NT2/D1 (cell line): ENCODE data around the gene DAPK2.
A peak's percentile ranks its signal among the peaks of the same experiment; 100 is the strongest.
"Not testable (repeated sequence)": the region's sequence is repeated elsewhere in the genome, so short reads cannot be mapped to it uniquely, and the experiment has no call there.

Experiments used
- DNase-seq: peaks from one replicate; pipeline ENCODE4 v3.0.0-alpha.2; 2011; ENCODE audit warnings: low read depth, low spot score
- H3K27me3 ChIP-seq: 2 replicates; pipeline ENCODE4 v1.6.0; 2011; ENCODE audit warnings: mild to moderate bottlenecking; ENCODE audit not compliant: insufficient read length, insufficient read depth
- H3K36me3 ChIP-seq: 2 replicates; pipeline ENCODE4 v1.6.1; 2011; ENCODE audit warnings: mild to moderate bottlenecking, low read length, mixed read lengths; ENCODE audit not compliant: insufficient read depth, insufficient read length
- H3K4me1 ChIP-seq: 2 replicates; pipeline ENCODE4 v1.5.1; 2011; ENCODE audit not compliant: insufficient read depth, insufficient read length
- H3K4me3 ChIP-seq: 2 replicates; pipeline ENCODE4 v1.5.1; 2011; ENCODE audit warnings: low read depth; ENCODE audit not compliant: insufficient read length
- H3K9ac ChIP-seq: 2 replicates; pipeline ENCODE4 v1.6.0; 2011; ENCODE audit warnings: low read depth; ENCODE audit not compliant: insufficient read length
- H3K9me3 ChIP-seq: 2 replicates; pipeline ENCODE4 v1.5.1; 2011; ENCODE audit warnings: mild to moderate bottlenecking, low read length; ENCODE audit not compliant: insufficient read depth
- SUZ12 ChIP-seq: IDR thresholded peaks from 2 replicates; pipeline ENCODE4 v1.6.1; 2011; ENCODE audit not compliant: insufficient read length, insufficient read depth; ENCODE audit errors: extremely low read depth
- YY1 ChIP-seq: IDR thresholded peaks from 2 replicates; pipeline ENCODE4 v1.6.1; 2011; ENCODE audit not compliant: insufficient read length, insufficient read depth
- ZNF274 ChIP-seq: IDR thresholded peaks from 2 replicates; pipeline ENCODE4 v1.6.1; 2011; ENCODE audit warnings: mild to moderate bottlenecking, low read depth, low read length

Gene DAPK2

GRCh38 chr15:64068133-64068532 lies 21.8 kb upstream of the DAPK2 start:
- H3K4me3 ChIP-seq, result no peak overlapping the region
- no peaks in the 10 kb centered on the region for H3K9me3 ChIP-seq
- no peaks in the 10 kb centered on the region for H3K27me3 ChIP-seq
- TF ChIP-seq SUZ12 (no peak), ZNF274 (no peak), YY1 (no peak)
- peaks cover 15% of the 10 kb centered on the region for H3K36me3 ChIP-seq
- no peak for DNase-seq
- no peak overlapping the region for H3K9ac ChIP-seq
- H3K4me1 ChIP-seq, result no peaks in the 10 kb centered on the region

- Histone ChIP-seq H3K27me3 (no peaks in the 10 kb centered on the region), H3K4me1 (no peaks in the 10 kb centered on the region)
These were observed 21.3 kb upstream of the DAPK2 start for GRCh38 chr15:64067564-64068030.

GRCh38 chr15:64066451-64066850 lies 20.2 kb upstream of the DAPK2 start:
- Histone ChIP-seq H3K9ac (no peak overlapping the region), H3K4me1 (no peaks in the 10 kb centered on the region), H3K36me3 (peaks cover 2% of the 10 kb centered on the region), H3K4me3 (no peak overlapping the region), H3K9me3 (no peaks in the 10 kb centered on the region), H3K27me3 (no peaks in the 10 kb centered on the region)
- TF ChIP-seq ZNF274 (no peak), SUZ12 (no peak), YY1 (no peak)
- no peak for DNase-seq

More at GRCh38 chr15:64067564-64068030, 21.3 kb upstream of the DAPK2 start:
- peaks cover 12% of the 10 kb centered on the region for H3K36me3 ChIP-seq
- H3K4me3 ChIP-seq, result no peak overlapping the region
- no peak overlapping the region for H3K9ac ChIP-seq
- no peaks in the 10 kb centered on the region for H3K9me3 ChIP-seq
- DNase-seq, result peak; percentile 42
- TF ChIP-seq ZNF274 (no peak), SUZ12 (no peak), YY1 (no peak)

- no peaks in the 10 kb centered on the region for H3K4me1 ChIP-seq
- no peak overlapping the region for H3K9ac ChIP-seq
- H3K36me3 ChIP-seq, result no peaks in the 10 kb centered on the region
- no peaks in the 10 kb centered on the region for H3K27me3 ChIP-seq
- no peak overlapping the region for H3K4me3 ChIP-seq
- no peak for TF ChIP-seq ZNF274
- no peak for TF ChIP-seq SUZ12
- TF ChIP-seq YY1, result no peak
- DNase-seq, result no peak
- peaks cover 10% of the 10 kb centered on the region; the same call in 1 of the 2 replicates for H3K9me3 ChIP-seq
These were observed 14.4 kb upstream of the DAPK2 start for GRCh38 chr15:64060716-64061115.

GRCh38 chr15:64059104-64059503 lies 12.8 kb upstream of the DAPK2 start:
- not testable (repeated sequence) for DNase-seq, H3K4me3 ChIP-seq, H3K36me3 ChIP-seq, H3K4me1 ChIP-seq, H3K9ac ChIP-seq, H3K27me3 ChIP-seq
- H3K9me3 ChIP-seq, result peaks cover 10% of the 10 kb centered on the region; the same call in 1 of the 2 replicates

DNA sequence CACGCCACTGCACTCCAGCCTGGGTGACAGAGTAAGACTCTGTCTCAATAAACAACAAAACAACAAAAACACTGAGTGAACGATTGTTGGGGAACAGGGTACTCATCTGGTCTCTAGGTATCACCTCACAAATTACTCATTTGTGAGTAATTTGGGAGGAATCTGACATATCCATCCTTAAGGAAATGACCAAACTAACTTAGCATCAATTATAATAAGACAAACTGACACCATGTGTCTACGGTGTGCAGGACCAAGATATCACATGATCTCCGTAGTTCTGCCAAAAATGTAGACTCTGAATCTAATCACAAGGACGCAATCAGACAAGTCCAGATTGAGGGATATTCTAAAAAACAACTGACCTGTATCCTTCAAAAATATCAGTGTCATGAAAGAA lies 12.0 kb upstream of the DAPK2 start:
- no peak overlapping the region for H3K4me3 ChIP-seq
- peaks cover 10% of the 10 kb centered on the region; the same call in 1 of the 2 replicates for H3K9me3 ChIP-seq
- no peak for DNase-seq
- H3K9ac ChIP-seq, result no peak overlapping the region
- no peaks in the 10 kb centered on the region for H3K4me1 ChIP-seq
- no peak for TF ChIP-seq ZNF274
- TF ChIP-seq YY1, result no peak
- TF ChIP-seq SUZ12, result no peak
- no peaks in the 10 kb centered on the region for H3K27me3 ChIP-seq
- H3K36me3 ChIP-seq, result no peaks in the 10 kb centered on the region

DNA sequence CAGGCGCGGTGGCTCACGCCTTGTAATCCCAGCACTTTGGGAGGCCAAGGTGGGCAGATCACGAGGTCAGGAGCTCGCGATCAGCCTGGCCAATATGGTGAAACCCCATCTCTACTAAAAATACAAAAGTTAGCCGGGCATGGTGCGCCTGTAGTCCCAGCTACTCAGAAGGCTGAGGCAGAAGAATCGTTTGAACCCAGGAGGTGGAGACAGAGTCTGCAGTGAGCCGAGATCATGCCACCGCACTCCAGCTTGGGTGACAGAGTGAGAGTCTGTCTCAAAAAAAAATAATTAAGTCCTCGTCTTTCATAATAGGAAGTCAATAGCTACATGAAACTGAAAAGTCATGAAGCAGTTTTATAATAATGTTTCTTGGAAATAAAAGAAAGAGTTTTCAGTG lies 7.4 kb upstream of the DAPK2 start:
- H3K9me3 ChIP-seq, H3K36me3 ChIP-seq, H3K27me3 ChIP-seq, H3K4me1 ChIP-seq, H3K9ac ChIP-seq, DNase-seq, H3K4me3 ChIP-seq: not testable (repeated sequence)

GRCh38 chr15:64052925-64053491 lies 6.7 kb upstream of the DAPK2 start:
- H3K9ac ChIP-seq, result no peak overlapping the region
- no peak for DNase-seq
- H3K4me1 ChIP-seq, result peaks cover 5% of the 10 kb centered on the region
- H3K36me3 ChIP-seq, result no peaks in the 10 kb centered on the region
- H3K4me3 ChIP-seq, result no peak overlapping the region
- no peaks in the 10 kb centered on the region for H3K9me3 ChIP-seq
- peaks cover 2% of the 10 kb centered on the region for H3K27me3 ChIP-seq
- TF ChIP-seq SUZ12 (no peak), YY1 (no peak), ZNF274 (no peak)
